Stomach (tissue), 9 donors: ENCODE measurements around the gene CSF1. TPM values are rescaled to one million over a fixed set of nuclear protein-coding genes. Genes with fewer than 3 reads are reported as not detected.
A peak's percentile ranks its signal among the peaks of the same experiment; 100 is the strongest.
"Not testable (repeated sequence)": the region's sequence is repeated elsewhere in the genome, so short reads cannot be mapped to it uniquely, and the experiment has no call there.

Experiments
- DNase-seq, 2 donors: peaks; one replicate each; pipeline versions ENCODE4 v3.0.0 to v3.0.0-alpha.2; 2013 to 2019
- H3K27ac ChIP-seq, 5 donors: fragments of 200-600 bp in 4 of 5; sonication (generic) in 4 of 5; one replicate each; pipeline ENCODE4 v1.5.1; 2013 to 2019; ENCODE audit warnings: mild to moderate bottlenecking in 1 of 5, moderate library complexity in 1 of 5
- H3K27me3 ChIP-seq, 3 donors: fragments of 200-600 bp; sonication (generic); one replicate each; pipeline ENCODE4 v1.5.1; 2017 to 2019; ENCODE audit warnings: mixed run types in 1 of 3
- H3K36me3 ChIP-seq, 4 donors: fragments of 200-600 bp; sonication (generic); 1 replicate in 3 of 4; 2 replicates in 1 of 4; pipeline ENCODE4 v1.5.1; 2016 to 2019
- H3K4me1 ChIP-seq, 4 donors: fragments of 200-600 bp; sonication (generic); one replicate each; pipeline ENCODE4 v1.5.1; 2016 to 2019
- H3K4me3 ChIP-seq, 4 donors: fragments of 200-600 bp; sonication (generic) in 3 of 4; one replicate each; pipeline ENCODE4 v1.5.1; 2016 to 2019; ENCODE audit warnings: mild to moderate bottlenecking in 1 of 4
- H3K9me3 ChIP-seq, 4 donors: fragments of 200-600 bp; sonication (generic); one replicate each; pipeline ENCODE4 v1.5.1; 2016 to 2019
- CTCF ChIP-seq, 7 experiments: fragments of 450-650 bp in 4 of 7; fragments of 200-600 bp in 3 of 7; sonication (generic) in 3 of 7; IDR thresholded peaks; one replicate each; pipeline ENCODE4 v1.5.1; 2016 to 2019; ENCODE audit warnings: antibody characterized with exemption in 7 of 7, control low read depth in 2 of 7, mild to moderate bottlenecking in 1 of 7
- EP300 ChIP-seq: sonication (generic); formaldehyde crosslinking; IDR thresholded peaks from one replicate; pipeline ENCODE4 v1.6.1; 2017; ENCODE audit warnings: antibody characterized with exemption
- POLR2A ChIP-seq, 4 donors: fragments of 450-650 bp; IDR thresholded peaks; one replicate each; pipeline ENCODE4 v1.6.1; 2016; ENCODE audit warnings: antibody characterized with exemption in 4 of 4, control low read depth in 2 of 4, mild to moderate bottlenecking in 1 of 4, moderate library complexity in 1 of 4
- POLR2AphosphoS5 ChIP-seq, 3 donors: sonication (generic); formaldehyde crosslinking; IDR thresholded peaks; one replicate each; pipeline ENCODE4 v1.6.1; 2016; ENCODE audit warnings: antibody characterized with exemption in 3 of 3
- WGBS, 5 donors: extraction: QIAGEN DNeasy Blood & Tissue Kit in 3 of 5; methylation state at CpG; one replicate each; pipeline versions ENCODE4 v1.1.5 to v1.1.7; 2013 to 2018; 5-methylcytosine and 5-hydroxymethylcytosine counted together
- intact Hi-C: fragments of 100-400 bp; cut with DNase I; formaldehyde crosslinking; loops from one replicate; pipeline ENCODE4 v1.15.1; 2023; ENCODE audit warnings: low total_unique reads
- polyA plus RNA-seq, 3 donors: library from polyadenylated mRNA; stranded (reverse); fragments of 200-250 nt; gene quantifications; one replicate each; pipeline ENCODE4 v1.2.3, GENCODE V29; 2013
- total RNA-seq, 5 donors: library from RNA; depleted of rRNA; stranded (reverse); fragments of >200 nt; gene quantifications; one replicate each; pipeline versions ENCODE4 v1.1.0 to v1.2.3, GENCODE V29; 2014 to 2016
- donor health status: healthy with polysubstance abuse.
- donor health status: Bipolar disorder and iron deficiency.
- donor health status: healthy.

The CSF1 gene
- total and polyA plus RNA-seq, 8 donors: 6.6 to 82.3 (median 11.9) TPM

DNA sequence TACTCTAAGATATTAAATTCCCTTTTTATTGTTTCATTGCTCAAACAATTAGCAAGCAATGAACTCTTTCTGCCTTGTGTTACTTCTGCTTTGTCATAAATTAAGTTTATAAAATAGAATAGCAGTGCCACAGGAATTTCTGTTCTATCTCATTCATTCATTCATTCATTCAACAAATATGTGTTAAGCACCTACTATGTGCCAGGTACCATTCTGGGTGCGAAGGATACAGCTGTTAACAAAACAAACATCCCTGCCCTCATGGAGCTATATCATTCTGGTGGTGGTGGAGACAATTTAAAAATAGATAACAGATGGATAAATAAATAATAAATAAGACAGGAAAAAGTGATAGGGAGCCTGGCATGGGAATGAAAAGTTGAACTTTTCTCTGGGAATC is 39.4 kb downstream of the CSF1 start:
- intact Hi-C loops: no loop called here
- WGBS, 5 donors: 78 to 81% (median 81%) methylated on average over 1 of the region's 1 CpG
- H3K27ac ChIP-seq: no peak overlapping the region

GRCh38 chr1:109950509-109950908 is 39.9 kb downstream of the CSF1 start:
- intact Hi-C loops: no loop called here
- Histone ChIP-seq H3K27ac (no peak overlapping the region), H3K27me3 (no peaks in the 10 kb centered on the region), H3K9me3 (no peaks in the 10 kb centered on the region), H3K36me3 (no peaks in the 10 kb centered on the region), H3K4me3 (no peak overlapping the region), H3K4me1 (peaks cover 7 to 29% (median 17%) of the 10 kb centered on the region in 4 donors)
- no peak for DNase-seq
- TF ChIP-seq POLR2A (IDR thresholded peaks at IDR 0.05): no peak
- no peak for TF ChIP-seq EP300
- no peak for TF ChIP-seq POLR2AphosphoS5 (IDR thresholded peaks at IDR 0.05)
- no peak for TF ChIP-seq CTCF (IDR thresholded peaks at IDR 0.05)
- WGBS, 5 donors: 84 to 91% (median 90%) methylated on average over 2 of the region's 2 CpGs

More for the DNA sequence above, 39.4 kb downstream of the CSF1 start:
- no peaks in the 10 kb centered on the region for H3K27me3 ChIP-seq
- no peak overlapping the region for H3K4me3 ChIP-seq
- no peaks in the 10 kb centered on the region for H3K9me3 ChIP-seq
- DNase-seq: no peak
- H3K36me3 ChIP-seq: no peaks in the 10 kb centered on the region
- H3K4me1 ChIP-seq: peaks cover 7 to 29% (median 17%) of the 10 kb centered on the region in 4 donors
- TF ChIP-seq CTCF (IDR thresholded peaks at IDR 0.05) (no peak), POLR2AphosphoS5 (IDR thresholded peaks at IDR 0.05) (no peak), POLR2A (IDR thresholded peaks at IDR 0.05) (no peak), EP300 (no peak)

- intact Hi-C loops, H3K36me3 ChIP-seq: not testable (repeated sequence)
- H3K4me1 ChIP-seq: peaks cover 6 to 26% (median 15%) of the 10 kb centered on the region in 4 donors
Observed at GRCh38 chr1:109951501-109951900, 40.9 kb downstream of the CSF1 start.

DNA sequence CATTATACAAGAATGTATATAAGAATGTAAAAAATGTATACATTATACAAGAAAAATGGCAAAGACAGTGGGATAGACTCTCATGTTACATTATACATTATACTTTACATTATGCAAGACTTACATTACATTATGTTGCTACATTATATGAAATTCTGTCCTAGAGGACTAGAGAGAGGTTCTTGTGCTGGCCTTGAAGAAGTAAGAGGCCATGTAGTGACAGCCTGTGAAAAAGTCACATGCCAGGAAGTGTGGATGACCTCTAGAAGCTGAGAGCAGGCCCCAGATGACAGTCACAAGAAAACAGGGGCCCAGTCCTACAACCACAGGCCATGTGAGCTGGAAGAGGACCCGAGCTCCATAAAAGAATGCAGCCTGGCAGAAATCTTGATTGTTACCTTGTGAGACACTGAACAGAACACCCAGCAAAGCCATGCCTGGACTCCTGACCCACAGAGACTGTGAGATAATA is 43.4 kb downstream of the CSF1 start:
- peak in 1 of 2 donors; percentile 26 for DNase-seq
- no peak overlapping the region for H3K4me3 ChIP-seq
- TF ChIP-seq EP300 (no peak), CTCF (IDR thresholded peaks at IDR 0.05) (no peak), POLR2A (IDR thresholded peaks at IDR 0.05) (no peak), POLR2AphosphoS5 (IDR thresholded peaks at IDR 0.05) (no peak)
- H3K27ac ChIP-seq: peak overlapping the region in 1 of 5 donors; percentile 25
- peaks cover 0 to 2% (median 0%) of the 10 kb centered on the region in 4 donors for H3K4me1 ChIP-seq
- intact Hi-C loops: no loop called here
- no peaks in the 10 kb centered on the region for H3K27me3 ChIP-seq
- H3K36me3 ChIP-seq: no peaks in the 10 kb centered on the region
- WGBS, 5 donors: 26 to 48% (median 30%) methylated on average over 1 of the region's 1 CpG
- no peaks in the 10 kb centered on the region for H3K9me3 ChIP-seq

More at GRCh38 chr1:109951501-109951900, 40.9 kb downstream of the CSF1 start:
- H3K4me3 ChIP-seq, H3K27me3 ChIP-seq, DNase-seq, H3K9me3 ChIP-seq, H3K27ac ChIP-seq: not testable (repeated sequence)
- WGBS, 5 donors: 91 to 96% (median 93%) methylated on average over 5 of the region's 5 CpGs

- Histone ChIP-seq H3K9me3 (no peaks in the 10 kb centered on the region), H3K4me1 (peaks cover 15 to 29% (median 22%) of the 10 kb centered on the region in 4 donors), H3K36me3 (no peaks in the 10 kb centered on the region), H3K27me3 (no peaks in the 10 kb centered on the region), H3K4me3 (no peak overlapping the region), H3K27ac (peak overlapping the region in 4 of 5 donors; percentile 42 to 63 (median 58))
- no peak for DNase-seq
- TF ChIP-seq CTCF (IDR thresholded peaks at IDR 0.05): no peak
- TF ChIP-seq POLR2AphosphoS5 (IDR thresholded peaks at IDR 0.05): no peak
- TF ChIP-seq EP300: no peak
- TF ChIP-seq POLR2A (IDR thresholded peaks at IDR 0.05): no peak
- intact Hi-C loops: no loop called here
- WGBS, 5 donors: 25 to 55% (median 26%) methylated on average over 1 of the region's 1 CpG
Observed at GRCh38 chr1:109959632-109959973, 49.0 kb downstream of the CSF1 start.
